HG03097 (cell line): ENCODE results near the gene HEXD.

Source experiments
- ATAC-seq: cut with Tn5 transposase; IDR thresholded peaks from one replicate; pipeline ENCODE4 v1.9.1; 2021; ENCODE audit not compliant: unreplicated experiment, low FRiP score

The HEXD gene

GRCh38 chr17:82438401-82439193 is 20.4 kb downstream of the HEXD start:
- ATAC-seq = no peak

- no peak for ATAC-seq
Measured at GRCh38 chr17:82439194-82439828, 21.2 kb downstream of the HEXD start.

DNA sequence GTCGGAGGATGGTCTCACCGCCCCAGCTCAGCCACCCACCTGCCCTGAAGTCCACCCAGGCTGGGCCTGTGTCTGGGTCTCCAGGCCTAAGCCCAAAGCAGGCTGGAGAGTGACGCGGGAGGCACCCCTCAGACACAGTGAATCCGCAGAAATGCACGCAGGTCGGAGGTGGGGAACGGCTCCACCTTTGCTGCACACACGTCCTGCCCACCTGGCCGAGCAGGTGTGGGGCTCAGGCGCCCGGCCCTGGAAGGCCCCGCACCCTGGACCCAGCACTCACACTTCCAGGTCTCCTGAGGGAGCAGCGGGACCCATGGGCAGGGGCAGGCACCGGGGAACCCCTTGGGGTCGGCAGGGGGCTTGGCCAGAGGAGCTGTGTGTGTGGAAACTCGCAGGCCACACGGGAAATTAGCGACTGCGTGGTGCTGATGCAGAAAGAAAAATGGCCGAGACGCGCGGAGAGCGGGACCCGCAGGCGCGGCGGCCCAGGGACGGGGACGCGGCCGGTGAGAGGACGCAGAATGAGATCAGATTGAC is 21.8 kb downstream of the HEXD start:
- no peak for ATAC-seq

DNA sequence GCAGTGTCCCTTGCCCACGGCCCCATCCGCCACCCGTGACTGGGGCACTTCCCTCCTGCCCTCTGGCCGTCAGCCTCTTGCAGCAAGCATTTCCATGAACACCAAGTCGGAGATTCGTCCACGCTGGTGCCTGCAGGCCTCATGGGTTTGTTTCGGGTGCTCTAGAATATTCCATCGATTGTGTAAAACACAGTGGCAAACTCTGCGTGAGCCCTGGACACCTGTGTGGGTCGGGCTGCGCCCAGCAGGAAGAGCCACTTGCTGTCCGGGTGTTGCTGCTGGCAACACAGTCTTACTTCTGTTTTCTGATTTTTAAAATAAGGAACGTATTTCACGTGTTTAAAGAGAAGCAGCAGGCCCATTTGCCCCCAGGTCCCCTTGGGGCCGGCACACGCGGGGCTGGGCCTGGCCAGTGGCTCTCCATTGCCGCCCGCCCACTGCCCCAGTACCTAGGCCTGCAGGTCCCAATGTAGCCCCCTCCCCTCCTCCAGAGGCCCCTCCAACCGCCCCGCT is 22.4 kb downstream of the HEXD start:
- no peak for ATAC-seq

DNA sequence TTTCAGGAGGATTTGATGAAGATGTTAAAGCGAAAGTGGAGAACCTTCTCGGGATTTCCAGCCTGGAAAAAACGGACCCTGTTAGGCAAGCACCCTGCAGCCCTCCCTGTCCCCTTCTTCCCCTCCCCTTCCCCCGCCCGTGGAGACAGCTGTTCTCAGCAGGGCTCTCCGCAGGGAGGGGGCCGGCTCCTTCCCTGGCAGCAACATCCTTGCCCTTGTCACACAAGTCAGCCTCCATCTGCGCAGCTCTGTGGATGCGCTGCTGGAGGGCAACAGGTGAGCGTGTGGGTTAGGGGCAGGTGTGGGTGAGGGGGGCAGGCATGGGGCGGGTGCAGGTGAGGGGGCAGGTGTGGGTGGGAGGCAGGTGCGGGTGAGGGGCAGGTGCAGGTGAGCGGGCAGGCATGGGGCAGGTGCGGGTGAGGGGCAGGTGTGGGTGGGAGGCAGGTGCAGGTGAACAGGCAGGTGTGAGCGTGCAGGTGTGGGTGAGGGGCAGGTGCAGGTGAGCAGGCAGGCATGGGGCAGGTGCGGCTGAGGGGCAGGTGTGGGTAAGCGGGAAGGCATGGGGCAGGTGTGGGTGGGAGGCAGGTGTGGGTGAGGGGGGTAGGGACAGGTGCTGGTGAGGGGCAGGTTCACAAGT is 23.0 kb downstream of the HEXD start:
- ATAC-seq = no peak

DNA sequence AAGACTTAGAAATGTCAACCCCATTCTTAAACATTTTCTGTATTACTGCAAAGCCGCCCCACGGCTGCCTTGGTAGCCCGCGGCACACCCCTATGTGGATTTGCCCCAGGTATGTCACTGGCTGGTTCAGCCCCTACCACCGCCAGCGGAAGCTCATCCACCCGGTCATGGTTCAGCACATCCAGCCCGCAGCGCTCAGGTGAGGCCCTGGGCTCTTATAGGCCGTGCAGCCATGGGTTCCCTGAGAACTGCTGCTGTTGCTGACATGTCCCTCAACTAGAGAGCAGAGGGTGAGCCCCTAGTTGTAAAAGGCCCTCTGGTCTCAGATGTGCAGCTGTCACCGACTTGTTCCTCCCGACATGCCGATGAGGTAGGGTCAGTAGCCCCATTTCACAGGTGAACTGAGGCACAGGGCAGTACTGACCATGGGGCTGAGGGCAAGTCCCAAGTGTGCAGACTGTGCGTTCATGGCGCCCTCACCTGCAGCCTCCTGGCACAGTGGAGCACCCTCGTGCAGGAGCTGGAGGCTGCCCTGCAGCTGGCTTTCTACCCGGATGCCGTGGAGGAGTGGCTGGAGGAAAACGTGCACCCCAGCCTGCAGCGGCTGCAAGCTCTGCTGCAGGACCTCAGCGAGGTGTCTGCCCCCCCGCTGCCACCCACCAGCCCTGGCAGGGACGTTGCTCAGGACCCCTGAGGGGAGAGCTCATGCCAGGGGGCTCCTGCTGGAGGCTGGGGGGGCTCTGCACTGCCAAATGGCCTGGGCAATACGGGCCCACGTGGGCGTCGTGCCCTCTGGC is 23.7 kb downstream of the HEXD start:
- no peak for ATAC-seq

DNA sequence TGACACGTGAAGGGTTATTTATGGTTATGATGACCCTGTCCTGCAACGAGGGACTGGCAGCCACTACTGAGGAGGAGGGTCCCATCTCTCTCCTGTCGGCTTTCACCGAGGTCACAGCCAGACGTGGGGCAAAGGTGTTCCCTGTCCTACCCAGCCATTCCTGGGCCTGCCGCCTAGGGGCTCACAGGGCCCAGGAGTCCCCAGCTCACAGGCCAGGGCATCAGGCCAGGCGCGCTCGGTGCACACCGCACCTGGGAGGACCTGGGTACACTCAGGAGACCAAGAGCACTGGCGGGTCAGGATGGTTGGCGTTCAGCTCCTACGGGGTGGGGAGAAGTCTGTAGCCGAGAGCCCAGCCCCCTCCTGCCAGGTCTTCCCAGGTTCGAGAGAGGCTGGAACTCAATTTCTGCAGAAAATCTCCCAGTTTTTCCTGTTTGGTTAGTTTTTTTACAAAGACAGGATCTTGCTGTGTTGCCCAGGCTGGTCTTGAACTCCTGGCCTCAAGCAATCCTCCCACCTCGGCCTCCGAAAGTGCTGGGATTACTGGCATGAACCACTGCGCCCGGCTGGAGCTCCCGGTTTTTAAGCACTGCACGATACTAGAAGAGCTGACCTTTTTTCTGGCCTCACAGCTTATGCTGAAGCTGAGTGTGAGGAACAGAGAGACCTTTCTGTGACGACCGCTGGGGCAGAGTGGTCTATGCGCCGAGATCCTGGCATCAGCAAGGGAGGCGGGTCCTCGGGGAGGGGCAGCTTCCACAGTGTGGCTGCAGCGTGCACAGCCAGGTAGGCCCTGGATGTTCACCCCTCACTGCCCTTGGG is 24.7 kb downstream of the HEXD start:
- no peak for ATAC-seq

DNA sequence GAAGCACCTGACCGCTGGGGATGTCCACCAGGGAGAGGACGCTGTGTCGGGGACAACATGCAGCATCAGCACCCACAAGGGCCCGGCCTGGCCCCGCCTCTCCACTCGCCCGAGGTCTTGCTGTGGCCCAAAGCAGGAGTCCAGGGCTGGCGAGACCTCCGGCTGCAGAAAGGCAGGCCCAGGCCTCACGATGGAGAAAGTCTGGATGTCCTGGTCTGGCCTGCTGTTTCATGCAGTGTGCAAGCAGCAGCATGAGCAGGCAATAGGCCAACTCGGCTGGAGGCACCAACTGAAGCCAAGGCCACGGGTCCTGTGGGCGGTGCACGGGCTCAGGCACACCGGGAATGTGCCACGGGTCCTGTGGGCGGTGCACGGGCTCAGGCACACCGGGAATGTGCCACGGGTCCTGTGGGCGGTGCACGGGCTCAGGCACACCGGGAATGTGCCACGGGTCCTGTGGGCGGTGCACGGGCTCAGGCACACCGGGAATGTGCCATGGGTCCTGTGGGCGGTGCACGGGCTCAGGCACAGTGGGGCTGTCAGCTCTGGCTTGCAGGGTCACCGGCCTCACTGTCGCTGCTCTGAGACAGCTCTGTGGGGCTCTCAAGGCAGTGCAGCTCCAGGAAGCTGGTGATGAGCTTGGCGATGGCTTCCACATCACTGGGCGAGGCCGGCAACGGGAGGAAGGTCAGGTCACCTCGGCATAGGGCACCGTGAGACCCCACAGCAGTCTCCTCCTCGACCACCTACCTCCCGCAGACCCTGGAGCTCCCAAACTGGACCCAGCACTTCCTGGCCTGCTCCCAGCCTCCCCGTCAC is 25.5 kb downstream of the HEXD start:
- ATAC-seq = no peak

DNA sequence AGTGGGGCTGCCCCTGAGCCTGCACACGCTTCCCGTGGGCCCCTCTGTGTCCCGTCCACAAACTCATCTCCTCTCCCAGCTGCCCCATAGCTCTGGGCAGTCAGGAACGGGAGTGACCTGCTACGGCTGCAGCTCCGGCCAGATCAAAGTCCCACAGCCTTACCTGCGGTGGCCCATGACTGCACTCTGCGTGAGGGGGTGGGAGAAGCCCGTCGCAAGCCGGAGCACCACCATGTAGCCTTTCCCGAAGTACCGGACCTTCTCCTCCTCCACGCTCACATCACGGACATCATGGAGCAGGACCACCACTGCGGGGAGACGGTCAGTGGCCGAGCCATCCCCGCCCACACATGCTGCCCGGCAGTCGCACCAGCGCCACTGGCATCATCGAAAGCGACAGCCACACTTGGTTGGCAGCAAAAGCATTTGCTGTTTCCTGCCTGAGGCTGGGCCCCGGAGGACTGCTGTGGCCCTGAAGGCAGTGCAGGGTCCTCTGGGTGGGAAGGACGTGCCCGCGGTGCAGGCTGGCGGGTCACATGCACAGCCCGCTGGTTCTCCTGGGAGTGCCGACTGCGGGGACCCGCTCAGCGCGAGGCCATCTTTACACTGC is 26.2 kb downstream of the HEXD start:
- no peak for ATAC-seq

- ATAC-seq = no peak
Measured at GRCh38 chr17:82444941-82445521, 26.9 kb downstream of the HEXD start.

GRCh38 chr17:82445542-82445941 is 27.4 kb downstream of the HEXD start:
- ATAC-seq = no peak

- no peak for ATAC-seq
Measured at GRCh38 chr17:82446124-82446523, 28.0 kb downstream of the HEXD start.

DNA sequence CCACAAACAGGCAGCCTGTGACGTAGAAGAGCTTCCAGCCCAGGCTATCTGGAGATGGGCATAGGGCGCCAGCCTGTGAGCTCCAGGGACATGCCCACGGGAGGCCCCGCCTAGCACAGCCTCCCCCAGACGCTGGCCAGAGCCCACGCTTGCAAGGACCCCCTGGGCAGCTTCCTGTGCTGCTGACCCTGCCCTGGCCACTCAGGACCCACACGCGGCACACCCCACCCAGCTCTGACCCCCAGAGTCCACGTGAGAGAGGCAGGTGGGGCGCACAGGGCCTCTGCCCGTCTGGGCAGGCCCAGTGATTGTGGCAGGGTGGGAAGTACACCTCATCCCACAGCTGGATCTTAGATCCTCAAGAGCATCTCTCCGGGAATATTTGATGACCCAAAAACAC is 28.5 kb downstream of the HEXD start:
- ATAC-seq = no peak

GRCh38 chr17:82447876-82448275 is 29.7 kb downstream of the HEXD start:
- ATAC-seq = no peak

DNA sequence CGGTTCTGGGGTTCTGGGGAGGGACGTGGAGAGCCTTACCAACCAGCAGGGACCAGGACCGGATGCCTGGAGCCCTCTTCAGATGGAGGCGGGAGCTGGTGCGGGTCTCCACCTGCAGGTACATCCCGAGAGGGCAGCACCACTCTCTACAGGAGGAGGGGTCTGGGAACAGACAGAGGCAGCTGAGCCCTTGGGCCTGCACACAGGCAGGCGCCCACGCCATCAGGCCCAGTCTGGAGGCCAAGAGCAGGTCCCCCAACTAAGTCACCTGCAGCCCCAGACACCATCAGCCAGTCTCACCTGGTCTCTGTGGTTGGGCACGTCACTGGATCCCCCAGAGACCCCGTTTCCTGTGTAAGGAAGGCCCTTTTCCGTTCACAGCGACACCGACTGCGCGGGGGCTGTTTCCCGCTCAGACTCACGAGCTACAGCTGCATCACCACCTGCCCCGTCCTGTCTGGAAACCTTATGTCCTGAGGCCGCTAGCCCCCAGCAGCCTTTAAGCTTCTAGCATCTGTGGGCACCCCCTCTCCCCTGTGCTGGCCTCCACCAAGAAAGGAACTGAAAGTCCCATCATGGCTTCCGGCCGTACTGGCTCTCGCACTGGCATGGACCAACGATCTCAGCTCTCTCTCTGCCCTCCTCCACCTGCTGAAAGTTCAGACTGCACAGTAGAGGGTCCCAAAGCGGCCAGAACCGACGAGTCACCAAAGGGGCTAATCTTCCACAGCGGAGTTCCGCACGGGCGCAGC is 31.2 kb downstream of the HEXD start:
- peak; percentile 46 for ATAC-seq

GRCh38 chr17:82449883-82450356 is 31.8 kb downstream of the HEXD start:
- no peak for ATAC-seq
